ENCODE measurements around the gene CALU. TPM values are rescaled to one million over a fixed set of nuclear protein-coding genes. Genes with fewer than 3 reads are reported as not detected.

Gene CALU
- total RNA-seq, 1 donor from 2014 or later = 199 TPM

DNA sequence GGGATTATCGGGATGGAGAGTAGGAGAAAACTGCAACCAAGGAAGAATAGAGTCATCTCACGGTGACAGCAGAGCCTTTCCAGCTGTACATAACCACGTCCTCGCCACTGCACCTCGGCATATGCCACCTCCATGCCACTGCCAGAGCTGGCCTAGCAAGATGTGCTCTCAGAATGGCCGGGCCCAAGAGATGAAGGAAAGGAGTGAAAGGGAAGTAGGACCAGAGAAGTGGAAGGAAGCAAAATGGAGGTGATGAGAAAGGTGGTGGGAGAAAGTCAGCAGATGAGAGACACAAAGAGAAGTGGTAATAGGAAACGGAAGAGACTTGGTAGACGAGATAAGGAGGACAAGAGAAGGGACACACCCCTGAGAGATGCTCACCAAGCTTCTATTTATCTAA lies 8.0 kb upstream of the CALU start:
- TF ChIP-seq, protein P1, sequence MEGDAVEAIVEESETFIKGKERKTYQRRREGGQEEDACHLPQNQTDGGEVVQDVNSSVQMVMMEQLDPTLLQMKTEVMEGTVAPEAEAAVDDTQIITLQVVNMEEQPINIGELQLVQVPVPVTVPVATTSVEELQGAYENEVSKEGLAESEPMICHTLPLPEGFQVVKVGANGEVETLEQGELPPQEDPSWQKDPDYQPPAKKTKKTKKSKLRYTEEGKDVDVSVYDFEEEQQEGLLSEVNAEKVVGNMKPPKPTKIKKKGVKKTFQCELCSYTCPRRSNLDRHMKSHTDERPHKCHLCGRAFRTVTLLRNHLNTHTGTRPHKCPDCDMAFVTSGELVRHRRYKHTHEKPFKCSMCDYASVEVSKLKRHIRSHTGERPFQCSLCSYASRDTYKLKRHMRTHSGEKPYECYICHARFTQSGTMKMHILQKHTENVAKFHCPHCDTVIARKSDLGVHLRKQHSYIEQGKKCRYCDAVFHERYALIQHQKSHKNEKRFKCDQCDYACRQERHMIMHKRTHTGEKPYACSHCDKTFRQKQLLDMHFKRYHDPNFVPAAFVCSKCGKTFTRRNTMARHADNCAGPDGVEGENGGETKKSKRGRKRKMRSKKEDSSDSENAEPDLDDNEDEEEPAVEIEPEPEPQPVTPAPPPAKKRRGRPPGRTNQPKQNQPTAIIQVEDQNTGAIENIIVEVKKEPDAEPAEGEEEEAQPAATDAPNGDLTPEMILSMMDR (IDR thresholded peaks at IDR 0.05; ENCODE audit: unreplicated experiment) = no peak
- peaks cover 19% of the 10 kb centered on the region for H3K27me3 Mint-ChIP-seq (ENCODE audit: low read depth)
- H3K27ac Mint-ChIP-seq = no peak overlapping the region
- H3K9me3 Mint-ChIP-seq = no peaks in the 10 kb centered on the region
- no peaks in the 10 kb centered on the region for H3K36me3 Mint-ChIP-seq
- no peak for DNase-seq (ENCODE audit: low spot score in 2 of 2, unreplicated experiment in 2 of 2)
- peaks cover 5% of the 10 kb centered on the region for H3K4me1 Mint-ChIP-seq
- H3K4me3 Mint-ChIP-seq = no peak overlapping the region

DNA sequence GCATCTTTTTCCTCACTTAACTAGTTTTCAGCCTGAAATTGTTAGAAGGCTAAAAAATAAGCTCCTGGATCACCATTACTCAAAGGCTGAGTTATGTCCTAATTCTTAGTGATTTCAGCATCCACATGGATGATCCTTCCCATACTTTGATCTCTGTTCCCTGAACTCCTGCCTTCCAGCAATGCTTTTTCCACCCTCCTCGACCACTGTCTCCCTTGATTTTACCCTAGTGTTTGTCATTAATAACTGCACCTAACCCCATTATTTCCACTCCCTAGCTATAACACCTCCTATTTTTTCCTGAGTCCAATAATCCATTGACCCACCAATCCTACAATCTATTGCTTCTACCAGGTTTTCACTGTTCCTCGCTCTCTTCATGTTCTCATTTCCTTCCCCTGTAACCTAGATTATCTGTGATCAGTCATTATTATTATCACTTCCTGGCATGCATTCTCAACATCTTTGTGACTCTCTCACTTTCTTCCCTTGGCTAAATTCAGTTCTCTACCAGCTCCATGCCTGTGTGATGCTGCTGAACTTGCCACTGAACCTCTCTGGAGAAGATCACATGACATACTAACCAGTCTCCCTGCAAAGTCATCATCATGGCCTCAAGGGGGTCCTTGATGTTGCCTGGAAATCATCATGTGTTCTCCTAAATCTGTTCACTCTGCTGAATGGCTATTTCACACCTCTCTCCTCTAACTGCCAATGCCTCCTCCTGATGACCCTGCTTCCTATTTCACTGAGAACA lies 6.5 kb upstream of the CALU start:
- Mint-ChIP-seq H3K9me3 (no peaks in the 10 kb centered on the region), H3K27me3 (ENCODE audit: low read depth) (peaks cover 10% of the 10 kb centered on the region), H3K27ac (no peak overlapping the region), H3K4me1 (peaks cover under 1% of the 10 kb centered on the region), H3K36me3 (no peaks in the 10 kb centered on the region), H3K4me3 (no peak overlapping the region)
- no peak for DNase-seq (ENCODE audit: low spot score in 2 of 2, unreplicated experiment in 2 of 2)
- TF ChIP-seq, protein P1 (IDR thresholded peaks at IDR 0.05; ENCODE audit: unreplicated experiment) = no peak

DNA sequence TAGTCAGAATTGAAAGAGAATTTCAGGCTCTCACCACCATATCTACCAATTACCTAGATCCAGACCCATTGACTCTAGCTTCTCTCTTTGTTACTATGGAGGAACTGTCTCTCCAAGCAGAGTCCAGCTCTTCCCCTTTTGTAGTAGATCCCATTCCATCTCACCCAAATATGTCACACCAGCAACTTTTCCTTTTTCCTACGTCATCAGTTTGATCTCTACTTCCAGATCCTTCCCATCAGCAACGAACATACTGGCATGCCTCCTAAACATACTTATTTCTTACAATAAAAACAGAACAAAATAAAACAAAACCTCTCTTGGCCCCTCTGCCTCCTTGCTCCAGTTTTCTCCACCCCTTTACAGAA lies 5.9 kb upstream of the CALU start:
- TF ChIP-seq, protein P1 (IDR thresholded peaks at IDR 0.05; ENCODE audit: unreplicated experiment) = no peak
- no peaks in the 10 kb centered on the region for H3K9me3 Mint-ChIP-seq
- H3K4me1 Mint-ChIP-seq = peaks cover 6% of the 10 kb centered on the region
- peaks cover 9% of the 10 kb centered on the region for H3K27me3 Mint-ChIP-seq (ENCODE audit: low read depth)
- H3K27ac Mint-ChIP-seq = no peak overlapping the region
- no peaks in the 10 kb centered on the region for H3K36me3 Mint-ChIP-seq
- H3K4me3 Mint-ChIP-seq = no peak overlapping the region
- no peak for DNase-seq (ENCODE audit: low spot score in 2 of 2, unreplicated experiment in 2 of 2)

DNA sequence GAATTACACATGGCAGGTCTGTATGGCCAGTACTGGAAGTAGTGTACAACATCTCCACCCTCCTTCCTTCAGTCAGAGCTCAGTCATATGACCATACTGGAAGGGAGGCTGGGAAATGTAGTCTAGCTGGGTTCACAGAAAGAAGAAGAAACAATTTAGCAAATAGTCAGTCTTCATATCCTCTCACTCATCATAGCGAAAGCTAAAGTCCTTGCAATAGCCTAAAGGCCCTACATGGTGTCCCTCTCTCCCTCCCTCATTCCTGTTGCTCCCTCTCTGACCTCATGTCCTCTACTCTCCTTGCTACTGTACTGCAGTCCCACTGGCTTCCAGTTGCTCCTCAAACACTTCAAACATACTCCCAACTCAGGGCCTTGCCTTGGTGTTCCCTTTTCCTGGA lies 4.3 kb upstream of the CALU start:
- Mint-ChIP-seq H3K27me3 (ENCODE audit: low read depth) (peaks cover 9% of the 10 kb centered on the region), H3K4me3 (no peak overlapping the region), H3K27ac (no peak overlapping the region), H3K36me3 (no peaks in the 10 kb centered on the region), H3K9me3 (no peaks in the 10 kb centered on the region), H3K4me1 (peaks cover 13% of the 10 kb centered on the region)
- TF ChIP-seq, protein P1 (IDR thresholded peaks at IDR 0.05; ENCODE audit: unreplicated experiment) = no peak
- no peak for DNase-seq (ENCODE audit: low spot score in 2 of 2, unreplicated experiment in 2 of 2)

DNA sequence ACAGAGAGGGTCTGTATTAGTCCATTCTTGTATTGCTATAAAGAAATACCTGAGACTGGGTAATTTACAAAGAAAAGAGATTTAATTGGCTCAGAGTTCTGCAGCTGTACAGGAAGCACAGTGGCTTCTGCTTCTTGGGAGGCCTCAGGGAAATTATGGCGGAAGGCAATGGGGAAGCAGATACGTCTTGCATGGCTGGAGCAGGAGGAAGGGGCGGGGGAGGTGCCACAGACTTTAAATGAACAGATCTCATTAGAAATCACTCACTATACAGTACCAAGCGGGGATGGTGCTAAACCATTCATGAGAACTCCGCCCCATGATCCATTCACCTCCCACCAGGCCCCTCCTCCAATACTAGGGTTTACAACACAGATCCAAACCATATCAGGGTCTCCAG lies 3.7 kb upstream of the CALU start:
- H3K4me1 Mint-ChIP-seq = peaks cover 18% of the 10 kb centered on the region
- H3K27ac Mint-ChIP-seq = no peak overlapping the region
- no peaks in the 10 kb centered on the region for H3K36me3 Mint-ChIP-seq
- no peaks in the 10 kb centered on the region for H3K9me3 Mint-ChIP-seq
- no peak for DNase-seq (ENCODE audit: low spot score in 2 of 2, unreplicated experiment in 2 of 2)
- TF ChIP-seq, protein P1 (IDR thresholded peaks at IDR 0.05; ENCODE audit: unreplicated experiment) = no peak
- peaks cover 9% of the 10 kb centered on the region for H3K27me3 Mint-ChIP-seq (ENCODE audit: low read depth)
- H3K4me3 Mint-ChIP-seq = no peak overlapping the region
